Parietal lobe (tissue), 1 donor: Measurements from ENCODE around the gene TP53RK. TPM values are rescaled to one million over a fixed set of nuclear protein-coding genes. Genes with fewer than 3 reads are reported as not detected.

Source experiments
- total RNA-seq: library from RNA; depleted of rRNA; stranded (reverse); fragments of >200 nt; gene quantifications from one replicate; pipeline ENCODE4 v1.2.3, GENCODE V29; 2014

Gene TP53RK
- 61.7 TPM for total RNA-seq

GRCh38 chr20:46689082-46689753 lies at the start of gene TP53RK:
TP53RK (minus strand) TSS chr20:46689444; CDS start chr20:46689414, 30 bp downstream.

GRCh38 chr20:46709459-46710152 lies 20.4 kb upstream of the TP53RK start, which contains the start of gene SLC2A10:
SLC2A10 (plus strand) TSS chr20:46709649; CDS start chr20:46709737, 88 bp downstream.

GRCh38 chr20:46651091-46651962 lies 37.9 kb downstream of the TP53RK start, which contains the start of gene SLC13A3:
SLC13A3 (minus strand) TSS chr20:46651459; CDS start chr20:46651421, 38 bp downstream.

Other genes with a start within 250 kb of the TP53RK start
- 37.6 TPM for gene ZNF334, start 175.9 kb downstream of the TP53RK start, total RNA-seq
- gene OCSTAMP, start 138.8 kb downstream of the TP53RK start, total RNA-seq, result not detected
- gene SLC13A3, start 38.0 kb downstream of the TP53RK start, total RNA-seq, result 13.1 TPM
- 5.6 TPM for gene SLC2A10, start 20.2 kb upstream of the TP53RK start, total RNA-seq
- 0.94 TPM for gene EYA2, start 205.4 kb upstream of the TP53RK start, total RNA-seq